HepG2 (cell line): ENCODE results near the gene PLIN3. TPM values are rescaled to one million over a fixed set of nuclear protein-coding genes. Genes with fewer than 3 reads are reported as not detected.

Experiments
- E2F1 ChIP-seq: sonication (generic); formaldehyde crosslinking; IDR thresholded peaks from 2 replicates; pipeline ENCODE4 v1.5.0; 2020; ENCODE audit warnings: missing genetic modification reagents
- EP300 ChIP-seq, 3 experiments: sonication (generic) in 1 of 3; formaldehyde crosslinking in 1 of 3; IDR thresholded peaks; 2 replicates each; pipeline versions ENCODE4 v1.5.1 to v1.6.1; 2011 to 2020; ENCODE audit warnings: low read depth in 2 of 3, low read length in 2 of 3, borderline replicate concordance in 1 of 3, improper control_type of control experiment in 1 of 3, mild to moderate bottlenecking in 1 of 3, missing genetic modification reagents in 1 of 3, moderate library complexity in 1 of 3
- HIC2 ChIP-seq: sonication (generic); formaldehyde crosslinking; IDR thresholded peaks from 2 replicates; pipeline ENCODE4 v1.9.0; 2022; ENCODE audit warnings: low read depth, missing genetic modification reagents
- NBN ChIP-seq: fragments of 450-650 bp; conservative IDR thresholded peaks from 2 replicates; pipeline ENCODE4 v1.6.1; 2017
- ZNF121 ChIP-seq: sonication (generic); formaldehyde crosslinking; IDR thresholded peaks from 2 replicates; pipeline ENCODE4 v1.5.0; 2020; ENCODE audit warnings: mild to moderate bottlenecking, missing genetic modification reagents
- ZNF598 ChIP-seq: sonication (generic); formaldehyde crosslinking; IDR thresholded peaks from 2 replicates; pipeline ENCODE4 v1.5.1; 2020; ENCODE audit warnings: mild to moderate bottlenecking, missing genetic modification reagents, borderline replicate concordance
- ZNF746 ChIP-seq: sonication (generic); formaldehyde crosslinking; IDR thresholded peaks from 2 replicates; pipeline ENCODE4 v1.8.0; 2022; ENCODE audit warnings: mild to moderate bottlenecking, missing genetic modification reagents
- ZSCAN22 ChIP-seq: sonication (generic); formaldehyde crosslinking; IDR thresholded peaks from 2 replicates; pipeline ENCODE4 v1.4.0; 2020; ENCODE audit warnings: mild to moderate bottlenecking, missing genetic modification reagents
- polyA plus RNA-seq, 8 experiments: library from polyadenylated mRNA; depleted of rRNA in 3 of 8; stranded (reverse) in 7 of 8; unstranded in 1 of 8; fragments of >200 nt; fragmentation: Illumina TruSeq in 4 of 8; extraction: Trizol in 4 of 8; gene quantifications; 2 replicates each; pipeline versions ENCODE4 v1.2.1 to v1.2.3, GENCODE V29; 2011 to 2016; ENCODE audit warnings: low read depth in 4 of 8, missing spikeins in 1 of 8, mixed read lengths in 1 of 8; ENCODE audit not compliant: insufficient read depth in 1 of 8
- total RNA-seq, 5 experiments: library from RNA; depleted of rRNA; stranded (reverse); fragments of >200 nt; fragmentation: Illumina TruSeq; extraction: Trizol; gene quantifications; 2 replicates each; pipeline ENCODE4 v1.2.3, GENCODE V29; 2016; ENCODE audit warnings: low read depth in 1 of 5
- TF ChIP-seq, protein P1 (sequence below): IDR thresholded peaks from 2 replicates; pipeline ENCODE4 v1.6.1; 2016; ENCODE audit warnings: missing compliant biosample characterization, missing genetic modification reagents, borderline replicate concordance
- TF ChIP-seq, protein P2 (sequence below): sonication (generic); formaldehyde crosslinking; IDR thresholded peaks from one replicate; pipeline ENCODE4 v1.5.1; 2020; ENCODE audit warnings: mild to moderate bottlenecking, missing genetic modification reagents; ENCODE audit errors: not compliant biosample characterization
- TF ChIP-seq, protein P3 (sequence below): IDR thresholded peaks from 2 replicates; pipeline ENCODE4 v1.6.1; 2012; ENCODE audit warnings: inconsistent platforms
- TF ChIP-seq, protein P4 (sequence below): IDR thresholded peaks from 2 replicates; pipeline ENCODE4 v1.6.1; 2016; ENCODE audit warnings: low read depth

The PLIN3 gene
- total and polyA plus RNA-seq, 2 of the 13 experiments (the other 11 are each of a cell fraction or from before 2014, with no cell fraction given), result 49.3 to 57.9 TPM

GRCh38 chr19:4908781-4909155, 41.3 kb upstream of the PLIN3 start (continued):
- TF ChIP-seq, protein P1, sequence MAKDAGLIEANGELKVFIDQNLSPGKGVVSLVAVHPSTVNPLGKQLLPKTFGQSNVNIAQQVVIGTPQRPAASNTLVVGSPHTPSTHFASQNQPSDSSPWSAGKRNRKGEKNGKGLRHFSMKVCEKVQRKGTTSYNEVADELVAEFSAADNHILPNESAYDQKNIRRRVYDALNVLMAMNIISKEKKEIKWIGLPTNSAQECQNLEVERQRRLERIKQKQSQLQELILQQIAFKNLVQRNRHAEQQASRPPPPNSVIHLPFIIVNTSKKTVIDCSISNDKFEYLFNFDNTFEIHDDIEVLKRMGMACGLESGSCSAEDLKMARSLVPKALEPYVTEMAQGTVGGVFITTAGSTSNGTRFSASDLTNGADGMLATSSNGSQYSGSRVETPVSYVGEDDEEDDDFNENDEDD, result peak; percentile 96
- TF ChIP-seq ZNF598 (CRISPR knock-in tag) (peak; percentile 73; the same call in 1 of the 2 replicates), ZNF121 (CRISPR knock-in tag) (no peak), ZNF746 (peak; percentile 15; the same call in 1 of the 2 replicates), E2F1 (CRISPR knock-in tag) (peak; percentile 95), HIC2 (peak; percentile 60; the same call in 1 of the 2 replicates), NBN (no peak), EP300 (IDR thresholded peaks at IDR 0.05; ENCODE audit: low read depth in 2 of 2, low read length in 2 of 2) (0 out of 4 replicates have a peak, but pooled peaks of 1 of the 2 experiments have one; percentile 2), EP300 (CRISPR knock-in tag; IDR thresholded peaks at IDR 0.05; ENCODE audit: borderline replicate concordance) (no peak), ZSCAN22 (CRISPR knock-in tag) (0 out of 2 replicates have a peak, but pooled peaks have one; percentile 21)
- TF ChIP-seq, protein P2, sequence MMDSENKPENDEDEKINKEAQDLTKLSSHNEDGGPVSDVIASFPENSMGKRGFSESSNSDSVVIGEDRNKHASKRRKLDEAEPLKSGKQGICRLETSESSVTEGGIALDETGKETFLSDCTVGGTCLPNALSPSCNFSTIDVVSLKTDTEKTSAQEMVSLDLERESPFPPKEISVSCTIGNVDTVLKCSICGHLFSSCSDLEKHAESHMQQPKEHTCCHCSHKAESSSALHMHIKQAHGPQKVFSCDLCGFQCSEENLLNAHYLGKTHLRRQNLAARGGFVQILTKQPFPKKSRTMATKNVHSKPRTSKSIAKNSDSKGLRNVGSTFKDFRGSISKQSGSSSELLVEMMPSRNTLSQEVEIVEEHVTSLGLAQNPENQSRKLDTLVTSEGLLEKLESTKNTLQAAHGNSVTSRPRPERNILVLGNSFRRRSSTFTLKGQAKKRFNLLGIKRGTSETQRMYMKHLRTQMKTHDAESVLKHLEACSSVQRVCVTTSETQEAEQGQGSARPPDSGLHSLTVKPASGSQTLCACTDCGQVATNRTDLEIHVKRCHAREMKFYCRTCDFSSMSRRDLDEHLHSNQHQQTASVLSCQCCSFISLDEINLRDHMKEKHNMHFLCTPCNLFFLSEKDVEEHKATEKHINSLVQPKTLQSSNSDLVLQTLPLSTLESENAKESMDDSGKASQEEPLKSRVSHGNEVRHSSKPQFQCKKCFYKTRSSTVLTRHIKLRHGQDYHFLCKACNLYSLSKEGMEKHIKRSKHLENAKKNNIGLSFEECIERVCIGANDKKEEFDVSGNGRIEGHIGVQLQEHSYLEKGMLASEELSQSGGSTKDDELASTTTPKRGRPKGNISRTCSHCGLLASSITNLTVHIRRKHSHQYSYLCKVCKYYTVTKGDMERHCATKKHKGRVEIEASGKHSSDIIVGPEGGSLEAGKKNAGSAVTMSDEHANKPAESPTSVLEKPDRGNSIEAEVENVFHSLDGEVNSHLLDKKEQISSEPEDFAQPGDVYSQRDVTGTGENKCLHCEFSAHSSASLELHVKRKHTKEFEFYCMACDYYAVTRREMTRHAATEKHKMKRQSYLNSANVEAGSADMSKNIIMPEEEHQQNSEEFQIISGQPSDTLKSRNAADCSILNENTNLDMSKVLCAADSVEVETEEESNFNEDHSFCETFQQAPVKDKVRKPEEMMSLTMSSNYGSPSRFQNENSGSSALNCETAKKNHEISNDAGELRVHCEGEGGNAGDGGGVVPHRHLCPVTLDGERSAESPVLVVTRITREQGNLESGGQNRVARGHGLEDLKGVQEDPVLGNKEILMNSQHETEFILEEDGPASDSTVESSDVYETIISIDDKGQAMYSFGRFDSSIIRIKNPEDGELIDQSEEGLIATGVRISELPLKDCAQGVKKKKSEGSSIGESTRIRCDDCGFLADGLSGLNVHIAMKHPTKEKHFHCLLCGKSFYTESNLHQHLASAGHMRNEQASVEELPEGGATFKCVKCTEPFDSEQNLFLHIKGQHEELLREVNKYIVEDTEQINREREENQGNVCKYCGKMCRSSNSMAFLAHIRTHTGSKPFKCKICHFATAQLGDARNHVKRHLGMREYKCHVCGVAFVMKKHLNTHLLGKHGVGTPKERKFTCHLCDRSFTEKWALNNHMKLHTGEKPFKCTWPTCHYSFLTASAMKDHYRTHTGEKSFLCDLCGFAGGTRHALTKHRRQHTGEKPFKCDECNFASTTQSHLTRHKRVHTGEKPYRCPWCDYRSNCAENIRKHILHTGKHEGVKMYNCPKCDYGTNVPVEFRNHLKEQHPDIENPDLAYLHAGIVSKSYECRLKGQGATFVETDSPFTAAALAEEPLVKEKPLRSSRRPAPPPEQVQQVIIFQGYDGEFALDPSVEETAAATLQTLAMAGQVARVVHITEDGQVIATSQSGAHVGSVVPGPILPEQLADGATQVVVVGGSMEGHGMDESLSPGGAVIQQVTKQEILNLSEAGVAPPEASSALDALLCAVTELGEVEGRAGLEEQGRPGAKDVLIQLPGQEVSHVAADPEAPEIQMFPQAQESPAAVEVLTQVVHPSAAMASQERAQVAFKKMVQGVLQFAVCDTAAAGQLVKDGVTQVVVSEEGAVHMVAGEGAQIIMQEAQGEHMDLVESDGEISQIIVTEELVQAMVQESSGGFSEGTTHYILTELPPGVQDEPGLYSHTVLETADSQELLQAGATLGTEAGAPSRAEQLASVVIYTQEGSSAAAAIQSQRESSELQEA, result no peak
- TF ChIP-seq, protein P3, sequence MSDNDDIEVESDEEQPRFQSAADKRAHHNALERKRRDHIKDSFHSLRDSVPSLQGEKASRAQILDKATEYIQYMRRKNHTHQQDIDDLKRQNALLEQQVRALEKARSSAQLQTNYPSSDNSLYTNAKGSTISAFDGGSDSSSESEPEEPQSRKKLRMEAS, result peak; percentile 80
- TF ChIP-seq, protein P4, sequence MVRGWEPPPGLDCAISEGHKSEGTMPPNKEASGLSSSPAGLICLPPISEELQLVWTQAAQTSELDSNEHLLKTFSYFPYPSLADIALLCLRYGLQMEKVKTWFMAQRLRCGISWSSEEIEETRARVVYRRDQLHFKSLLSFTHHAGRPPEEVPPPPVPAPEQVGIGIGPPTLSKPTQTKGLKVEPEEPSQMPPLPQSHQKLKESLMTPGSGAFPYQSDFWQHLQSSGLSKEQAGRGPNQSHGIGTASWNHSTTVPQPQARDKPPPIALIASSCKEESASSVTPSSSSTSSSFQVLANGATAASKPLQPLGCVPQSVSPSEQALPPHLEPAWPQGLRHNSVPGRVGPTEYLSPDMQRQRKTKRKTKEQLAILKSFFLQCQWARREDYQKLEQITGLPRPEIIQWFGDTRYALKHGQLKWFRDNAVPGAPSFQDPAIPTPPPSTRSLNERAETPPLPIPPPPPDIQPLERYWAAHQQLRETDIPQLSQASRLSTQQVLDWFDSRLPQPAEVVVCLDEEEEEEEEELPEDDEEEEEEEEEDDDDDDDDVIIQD (CRISPR knock-in tag), result no peak
